Smooth muscle cell (in vitro differentiated cells): ENCODE measurements around the gene INPP4B. TPM values are rescaled to one million over a fixed set of nuclear protein-coding genes. Genes with fewer than 3 reads are reported as not detected.

Source experiments
- DNase-seq: peaks from one replicate; lab custom pipeline; 2025; ENCODE audit not compliant: unreplicated experiment; lab: John Stamatoyannopoulos, UW
- H2AFZ ChIP-seq: fragments of 200-600 bp; sonication (generic); 2 replicates; pipeline ENCODE4 v1.6.0; 2016; ENCODE audit warnings: antibody characterized with exemption, low read depth, mild to moderate bottlenecking
- H3F3A ChIP-seq: fragments of 200-600 bp; sonication (generic); 2 replicates; pipeline ENCODE4 v1.6.0; 2017; ENCODE audit warnings: antibody characterized with exemption, low read depth
- H3K27ac ChIP-seq: fragments of 200-600 bp; sonication (generic); 2 replicates; pipeline ENCODE4 v1.5.1; 2016; ENCODE audit warnings: low read depth, mild to moderate bottlenecking
- H3K27me3 ChIP-seq: fragments of 200-600 bp; sonication (generic); 2 replicates; pipeline ENCODE4 v1.6.1; 2016; ENCODE audit warnings: low read depth, mild to moderate bottlenecking
- H3K36me3 ChIP-seq: fragments of 200-600 bp; sonication (generic); 2 replicates; pipeline ENCODE4 v1.5.1; 2016; ENCODE audit warnings: low read depth
- H3K4me1 ChIP-seq: fragments of 200-600 bp; sonication (generic); 2 replicates; pipeline ENCODE4 v1.5.1; 2016; ENCODE audit warnings: low read depth
- H3K4me2 ChIP-seq: fragments of 200-600 bp; sonication (generic); 2 replicates; pipeline ENCODE4 v1.6.0; 2016; ENCODE audit warnings: mild to moderate bottlenecking
- H3K4me3 ChIP-seq: fragments of 200-600 bp; sonication (generic); 2 replicates; pipeline ENCODE4 v1.5.1; 2016; ENCODE audit warnings: mild to moderate bottlenecking
- H3K79me2 ChIP-seq: fragments of 200-600 bp; sonication (generic); 2 replicates; pipeline ENCODE4 v1.6.0; 2016; ENCODE audit warnings: low read depth, mild to moderate bottlenecking
- H3K9ac ChIP-seq: fragments of 200-600 bp; sonication (generic); 2 replicates; pipeline ENCODE4 v1.6.0; 2016; ENCODE audit warnings: low read depth
- H3K9me3 ChIP-seq: fragments of 200-600 bp; sonication (generic); replicated peaks from 2 replicates; pipeline ENCODE4 v1.5.1; 2016; ENCODE audit warnings: low read depth
- H4K20me1 ChIP-seq: fragments of 200-600 bp; sonication (generic); 2 replicates; pipeline ENCODE4 v1.6.0; 2016; ENCODE audit warnings: low read depth
- WGBS: methylation state at CpG from one replicate; pipeline ENCODE4 v1.1.7; 2016; ENCODE audit warnings: low lambda C conversion rate; 5-methylcytosine and 5-hydroxymethylcytosine counted together
- polyA plus RNA-seq: library from polyadenylated mRNA; unstranded; fragments of >200 nt; fragmentation: Nextera tagmentation; extraction: Ambion mirVana; gene quantifications from 2 replicates; pipeline ENCODE4 v1.2.1, GENCODE V29; 2016
- total RNA-seq: library from RNA; depleted of rRNA; stranded (reverse); fragments of >200 nt; gene quantifications from 2 replicates; pipeline ENCODE4 v1.2.3, GENCODE V29; 2014
- TF ChIP-seq, protein P1 (sequence below): fragments of 200-600 bp; sonication (generic); IDR thresholded peaks from 2 replicates; pipeline ENCODE4 v1.5.1; 2017; ENCODE audit warnings: borderline replicate concordance, mild to moderate bottlenecking, antibody characterized with exemption; ENCODE audit not compliant: insufficient read depth, poor library complexity, severe bottlenecking

Gene INPP4B
- total and polyA plus RNA-seq, 2 experiments from 2014 or later, result 2.0 to 10.9 TPM

DNA sequence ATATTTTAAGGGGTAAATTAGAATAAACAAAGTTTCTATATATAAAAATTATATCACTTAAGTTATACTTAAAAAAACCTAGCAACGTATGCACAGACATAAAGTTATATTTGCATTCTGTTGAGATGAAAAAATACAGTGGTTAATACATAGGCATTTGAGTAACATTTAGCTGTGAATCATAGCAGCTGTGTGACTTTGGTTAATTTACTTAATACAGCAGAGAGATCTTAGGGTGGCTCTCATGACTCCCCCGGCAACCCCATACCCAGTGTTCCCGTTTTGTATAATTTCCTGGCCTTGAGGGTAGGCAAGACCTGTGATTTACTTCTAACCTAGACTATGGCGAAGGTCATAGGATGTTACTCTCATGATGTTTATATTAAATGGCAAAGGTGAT is 504.8 kb downstream of the INPP4B start:
- Histone ChIP-seq H3K36me3 (no peaks in the 10 kb centered on the region), H3K27me3 (peaks cover 3% of the 10 kb centered on the region), H3K9ac (no peak overlapping the region), H4K20me1 (no peaks in the 10 kb centered on the region), H3K9me3 (no peaks in the 10 kb centered on the region), H3K27ac (no peak overlapping the region), H3K79me2 (no peaks in the 10 kb centered on the region), H3K4me1 (no peaks in the 10 kb centered on the region), H2AFZ (no peak overlapping the region), H3K4me3 (no peak overlapping the region), H3F3A (no peaks in the 10 kb centered on the region), H3K4me2 (no peak overlapping the region)
- TF ChIP-seq, protein P1, sequence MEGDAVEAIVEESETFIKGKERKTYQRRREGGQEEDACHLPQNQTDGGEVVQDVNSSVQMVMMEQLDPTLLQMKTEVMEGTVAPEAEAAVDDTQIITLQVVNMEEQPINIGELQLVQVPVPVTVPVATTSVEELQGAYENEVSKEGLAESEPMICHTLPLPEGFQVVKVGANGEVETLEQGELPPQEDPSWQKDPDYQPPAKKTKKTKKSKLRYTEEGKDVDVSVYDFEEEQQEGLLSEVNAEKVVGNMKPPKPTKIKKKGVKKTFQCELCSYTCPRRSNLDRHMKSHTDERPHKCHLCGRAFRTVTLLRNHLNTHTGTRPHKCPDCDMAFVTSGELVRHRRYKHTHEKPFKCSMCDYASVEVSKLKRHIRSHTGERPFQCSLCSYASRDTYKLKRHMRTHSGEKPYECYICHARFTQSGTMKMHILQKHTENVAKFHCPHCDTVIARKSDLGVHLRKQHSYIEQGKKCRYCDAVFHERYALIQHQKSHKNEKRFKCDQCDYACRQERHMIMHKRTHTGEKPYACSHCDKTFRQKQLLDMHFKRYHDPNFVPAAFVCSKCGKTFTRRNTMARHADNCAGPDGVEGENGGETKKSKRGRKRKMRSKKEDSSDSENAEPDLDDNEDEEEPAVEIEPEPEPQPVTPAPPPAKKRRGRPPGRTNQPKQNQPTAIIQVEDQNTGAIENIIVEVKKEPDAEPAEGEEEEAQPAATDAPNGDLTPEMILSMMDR, result no peak
- DNase-seq, result no peak
- 93% methylated on average over 4 of the region's 4 CpGs for WGBS

DNA sequence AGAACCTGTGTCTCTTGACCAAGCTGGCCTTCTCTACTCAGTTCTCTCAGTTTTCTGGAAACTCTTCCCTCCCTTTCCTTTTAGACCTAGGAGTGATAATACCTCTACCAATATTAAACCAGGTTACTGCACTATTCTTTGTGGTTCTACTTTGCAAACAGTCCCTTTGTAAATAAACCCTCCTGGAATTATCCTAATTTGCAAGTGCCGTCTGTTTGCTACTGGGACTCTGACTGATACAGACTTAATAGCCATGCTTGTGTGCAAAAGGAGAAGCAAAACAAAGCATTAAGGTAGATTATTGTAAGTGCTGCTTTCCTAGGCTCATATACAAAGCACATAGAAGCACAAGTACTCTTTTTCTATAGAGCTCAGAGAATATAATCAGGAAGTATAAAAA is 507.0 kb downstream of the INPP4B start:
- H4K20me1 ChIP-seq, result no peaks in the 10 kb centered on the region
- no peaks in the 10 kb centered on the region for H3K36me3 ChIP-seq
- no peaks in the 10 kb centered on the region for H3F3A ChIP-seq
- H3K4me2 ChIP-seq, result no peak overlapping the region
- no peak overlapping the region for H2AFZ ChIP-seq
- WGBS, result 83% methylated on average over 1 of the region's 1 CpG
- H3K27me3 ChIP-seq, result no peaks in the 10 kb centered on the region
- no peaks in the 10 kb centered on the region for H3K79me2 ChIP-seq
- no peaks in the 10 kb centered on the region for H3K9me3 ChIP-seq
- H3K9ac ChIP-seq, result no peak overlapping the region
- no peak for DNase-seq
- no peaks in the 10 kb centered on the region for H3K4me1 ChIP-seq
- TF ChIP-seq, protein P1, result no peak
- H3K27ac ChIP-seq, result no peak overlapping the region
- H3K4me3 ChIP-seq, result no peak overlapping the region

DNA sequence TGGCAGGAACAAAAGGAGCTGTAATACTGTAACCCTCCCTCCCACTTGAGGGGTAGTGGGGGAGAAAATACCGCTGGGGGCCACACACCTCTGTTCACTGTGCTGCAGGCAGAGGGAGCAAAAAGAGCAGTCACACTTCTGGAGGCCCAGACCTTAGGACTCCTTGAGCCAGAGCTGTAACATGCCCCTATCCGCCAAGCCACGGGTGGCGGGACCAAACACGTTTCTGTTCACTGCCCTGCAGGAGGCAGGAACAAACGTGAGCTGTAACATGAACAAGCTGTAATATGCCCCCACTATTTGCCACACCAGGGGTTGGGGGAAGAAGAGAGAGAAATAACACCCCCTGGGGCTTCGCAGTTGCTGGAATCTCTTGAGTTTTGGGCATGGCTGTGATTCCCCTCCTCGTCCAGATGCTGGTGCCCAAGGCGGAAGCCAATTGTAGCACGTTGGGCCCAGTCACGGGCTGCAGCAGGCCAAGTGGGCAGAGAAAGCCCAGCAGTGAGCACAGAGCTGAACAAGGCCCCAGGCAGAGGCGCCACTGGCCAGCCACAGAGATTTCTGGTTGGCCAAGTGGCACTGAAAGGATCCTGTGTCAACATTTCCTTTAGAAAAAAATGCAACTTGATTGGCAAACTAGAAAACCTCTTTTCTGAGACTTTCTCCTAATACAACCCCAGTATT is 509.7 kb downstream of the INPP4B start:
- no peak for DNase-seq
- Histone ChIP-seq H3K36me3 (no peaks in the 10 kb centered on the region), H3K27ac (no peak overlapping the region), H3K9me3 (no peaks in the 10 kb centered on the region), H3K4me2 (no peak overlapping the region), H3K79me2 (no peaks in the 10 kb centered on the region), H3K4me1 (no peaks in the 10 kb centered on the region), H2AFZ (no peak overlapping the region), H3F3A (no peaks in the 10 kb centered on the region), H3K4me3 (no peak overlapping the region), H4K20me1 (no peaks in the 10 kb centered on the region), H3K9ac (no peak overlapping the region), H3K27me3 (no peaks in the 10 kb centered on the region)
- TF ChIP-seq, protein P1, result no peak
- WGBS, result 78% methylated on average over 12 of the region's 12 CpGs

DNA sequence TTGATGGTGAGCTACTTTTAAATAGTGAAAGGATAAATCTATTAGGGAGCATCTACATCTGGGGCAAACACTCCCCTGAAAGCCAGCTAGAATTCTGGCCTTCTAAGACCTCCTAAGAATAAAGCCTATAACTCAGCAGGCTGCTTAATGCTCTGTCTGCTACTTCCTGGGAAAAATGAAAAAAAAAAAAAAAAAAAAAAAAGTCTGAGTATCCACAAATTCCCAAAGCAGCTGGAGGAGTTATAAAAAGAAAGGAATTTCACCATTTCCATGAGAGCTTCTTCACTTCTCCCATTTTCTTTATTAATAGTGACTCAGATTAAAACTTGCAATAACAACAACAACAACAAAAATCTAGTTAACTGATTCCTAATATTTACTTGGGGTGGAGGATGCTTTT is 511.2 kb downstream of the INPP4B start:
- TF ChIP-seq, protein P1, result no peak
- Histone ChIP-seq H3K4me1 (no peaks in the 10 kb centered on the region), H3K4me3 (no peak overlapping the region), H3K79me2 (no peaks in the 10 kb centered on the region), H3K9ac (no peak overlapping the region), H3K9me3 (no peaks in the 10 kb centered on the region), H4K20me1 (no peaks in the 10 kb centered on the region), H3K27me3 (no peaks in the 10 kb centered on the region), H2AFZ (no peak overlapping the region), H3K4me2 (no peak overlapping the region), H3K36me3 (no peaks in the 10 kb centered on the region), H3F3A (no peaks in the 10 kb centered on the region), H3K27ac (no peak overlapping the region)
- DNase-seq, result no peak
